Common myeloid progenitor, CD34-positive (primary cell): ENCODE data around the gene XPR1. TPM values are rescaled to one million over a fixed set of nuclear protein-coding genes. Genes with fewer than 3 reads are reported as not detected.

Experiments
- CTCF ChIA-PET: fragments of 350-600 bp; sonication (Branson Sonifier 250); formaldehyde crosslinking; loops from one replicate; lab custom pipeline; 2021; ENCODE audit warnings: antibody characterized with exemption; lab: Charles Lee
- POLR2A ChIA-PET: fragments of 350-600 bp; sonication (Branson Sonifier 250); formaldehyde crosslinking; loops from one replicate; lab custom pipeline; 2021; ENCODE audit warnings: antibody characterized with exemption; lab: Charles Lee
- DNase-seq, 3 donors: peaks; one replicate each; pipeline versions ENCODE4 v3.0.0 to v3.0.0-alpha.2; 2013
- H3K27ac ChIP-seq, 2 experiments: 1 replicate in 1 of 2; 2 replicates in 1 of 2; pipeline ENCODE4 v1.7.0; 2013; ENCODE audit warnings: inconsistent platforms in 2 of 2, low read length in 2 of 2, mild to moderate bottlenecking in 2 of 2, low read depth in 1 of 2, moderate library complexity in 1 of 2; ENCODE audit not compliant: severe bottlenecking in 2 of 2, insufficient read depth in 1 of 2, poor library complexity in 1 of 2
- H3K27me3 ChIP-seq, 5 experiments: replicated peaks in 2 of 5; 1 replicate in 3 of 5; 2 replicates in 2 of 5; pipeline versions ENCODE4 v1.6.1 to v1.7.0; 2013; ENCODE audit warnings: low read length in 4 of 5, mild to moderate bottlenecking in 2 of 5, moderate library complexity in 2 of 5, inconsistent platforms in 1 of 5; ENCODE audit not compliant: insufficient read depth in 5 of 5, control insufficient read depth in 4 of 5
- H3K36me3 ChIP-seq, 4 experiments: 1 replicate in 2 of 4; 2 replicates in 2 of 4; pipeline versions ENCODE4 v1.6.1 to v1.7.0; 2013; ENCODE audit warnings: low read length in 3 of 4, control low read depth in 1 of 4, mild to moderate bottlenecking in 1 of 4; ENCODE audit not compliant: control insufficient read depth in 4 of 4, insufficient read depth in 4 of 4
- H3K4me1 ChIP-seq, 4 experiments: 1 replicate in 3 of 4; 2 replicates in 1 of 4; pipeline versions ENCODE4 v1.6.1 to v1.7.1; 2013; ENCODE audit warnings: low read length in 3 of 4, mild to moderate bottlenecking in 3 of 4, control low read depth in 1 of 4, inconsistent platforms in 1 of 4, moderate library complexity in 1 of 4; ENCODE audit not compliant: control insufficient read depth in 4 of 4, insufficient read depth in 4 of 4; ENCODE audit errors: control extremely low read depth in 1 of 4
- H3K4me3 ChIP-seq, 7 experiments: 1 replicate in 4 of 7; 2 replicates in 3 of 7; pipeline versions ENCODE4 v1.5.1 to v1.7.0; 2013; ENCODE audit warnings: mild to moderate bottlenecking in 7 of 7, low read length in 6 of 7, moderate library complexity in 6 of 7, inconsistent platforms in 2 of 7, low read depth in 2 of 7, control low read depth in 1 of 7; ENCODE audit not compliant: insufficient read depth in 4 of 7, control insufficient read depth in 1 of 7; ENCODE audit errors: extremely low read depth in 1 of 7
- H3K9me3 ChIP-seq, 5 experiments: 1 replicate in 4 of 5; 2 replicates in 1 of 5; pipeline versions ENCODE4 v1.6.1 to v1.7.1; 2013; ENCODE audit warnings: low read length in 4 of 5, mild to moderate bottlenecking in 2 of 5, inconsistent platforms in 1 of 5, low read depth in 1 of 5, moderate library complexity in 1 of 5; ENCODE audit not compliant: control insufficient read depth in 4 of 5, insufficient read depth in 2 of 5; ENCODE audit errors: control extremely low read depth in 1 of 5
- WGBS: methylation state at CpG from one replicate; pipeline ENCODE4 v1.1.5; 2013; ENCODE audit not compliant: insufficient coverage; 5-methylcytosine and 5-hydroxymethylcytosine counted together
- polyA plus RNA-seq: library from polyadenylated mRNA; unstranded; fragments of 120-200 nt; gene quantifications from one replicate; pipeline ENCODE4 v1.2.1, GENCODE V29; 2013

The XPR1 gene
- polyA plus RNA-seq: 9.1 TPM

DNA sequence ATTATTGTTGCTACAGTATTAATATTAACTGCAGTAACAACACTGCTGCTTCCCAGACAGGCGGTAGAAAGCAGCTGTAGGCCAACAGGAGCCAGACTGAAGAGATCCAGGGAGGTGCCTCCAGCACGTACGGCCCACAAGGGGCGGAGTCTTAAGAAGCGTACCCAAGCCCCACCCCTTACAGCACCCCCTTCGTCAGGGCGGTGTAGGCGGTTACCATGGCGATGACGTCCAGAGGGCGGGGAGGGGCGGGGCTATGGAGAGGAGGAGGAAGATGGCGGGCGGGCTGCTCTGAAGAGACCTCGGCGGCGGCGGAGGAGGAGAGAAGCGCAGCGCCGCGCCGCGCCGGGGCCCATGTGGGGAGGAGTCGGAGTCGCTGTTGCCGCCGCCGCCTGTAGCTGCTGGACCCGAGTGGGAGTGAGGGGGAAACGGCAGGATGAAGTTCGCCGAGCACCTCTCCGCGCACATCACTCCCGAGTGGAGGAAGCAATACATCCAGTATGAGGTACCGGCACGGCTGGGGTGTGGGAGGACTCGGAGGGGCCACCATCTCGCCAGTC lies at the start of gene XPR1:
Gene XPR1, plus strand, starts transcription at position 257 of the 560 bp plus-strand sequence. Its CDS starts 180 bp downstream, at position 437.
- ChIA-PET CTCF (interaction anchor here (1.0 to 1.9 kb wide), 4 partner anchors 21 to 232 kb away, joined by 3 to 5 read pairs (median 4); no protein-coding TSS in a partner anchor), POLR2A (interaction anchor here (0.6 kb wide), 1 partner anchor 9 kb away, joined by 3 read pairs; no protein-coding TSS in a partner anchor)
- H3K36me3 ChIP-seq: no peaks in the 10 kb centered on the region
- peaks cover 9 to 24% (median 15%) of the 10 kb centered on the region in 4 experiments for H3K4me1 ChIP-seq
- H3K27ac ChIP-seq: peak within 1 kb of the TSS; percentile 58 to 80
- peak within 1 kb of the TSS; percentile 91 to 100 (median 96) for H3K4me3 ChIP-seq
- no peaks in the 10 kb centered on the region for H3K27me3 ChIP-seq
- peak; percentile 98 to 99 (median 99) for DNase-seq
- WGBS: 0% methylated on average over 31 of the region's 41 CpGs
- H3K9me3 ChIP-seq: no peaks in the 10 kb centered on the region

DNA sequence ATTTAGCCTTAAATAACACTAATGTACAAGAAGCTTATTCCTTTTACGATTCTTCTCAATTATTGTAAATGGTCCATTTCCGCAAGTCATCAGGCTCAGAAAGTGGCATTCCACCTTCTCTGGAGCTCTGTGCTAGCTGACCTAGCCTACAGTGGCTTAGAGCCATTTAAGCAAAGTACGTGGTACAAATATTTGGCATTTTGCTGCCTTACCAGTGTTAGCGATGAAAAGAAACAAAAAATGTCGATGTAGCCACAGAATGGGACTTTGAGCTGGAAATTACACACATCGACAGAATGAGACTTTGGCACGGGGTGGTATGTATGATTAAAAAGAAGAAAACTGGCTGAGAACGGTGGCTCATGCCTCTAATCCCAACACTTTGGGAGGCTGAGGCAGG lies 47.0 kb upstream of the XPR1 start:
- H3K9me3 ChIP-seq: peaks cover 0 to 6% (median 0%) of the 10 kb centered on the region in 5 experiments
- 100% methylated on average over 7 of the region's 8 CpGs for WGBS
- ChIA-PET CTCF (no interaction called here), POLR2A (no interaction called here)
- DNase-seq: no peak
- H3K36me3 ChIP-seq: no peaks in the 10 kb centered on the region
- H3K27ac ChIP-seq: peak overlapping the region in 1 of 2 experiments; percentile 73
- no peak overlapping the region for H3K4me3 ChIP-seq
- H3K27me3 ChIP-seq: no peaks in the 10 kb centered on the region
- peaks cover 0 to 14% (median 3%) of the 10 kb centered on the region in 4 experiments for H3K4me1 ChIP-seq

DNA sequence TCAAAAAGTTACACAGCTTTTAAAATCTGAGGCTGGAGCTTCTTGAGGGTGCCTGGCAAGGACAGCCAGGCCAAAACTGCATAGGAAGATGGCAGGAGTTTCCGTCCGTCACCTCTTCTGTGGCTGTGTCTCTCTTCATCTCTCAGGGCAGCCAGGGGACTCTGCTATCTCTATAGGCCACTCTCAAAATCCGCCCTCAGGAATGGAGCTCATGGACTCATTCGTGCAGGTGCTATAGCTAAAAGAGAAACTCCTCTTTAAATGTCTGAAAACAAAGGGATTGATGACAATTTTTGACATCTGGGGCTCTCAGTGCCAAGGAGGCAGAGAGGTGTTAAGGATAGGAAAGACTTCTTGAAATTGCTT lies 45.8 kb upstream of the XPR1 start:
- Histone ChIP-seq H3K27me3 (no peaks in the 10 kb centered on the region), H3K9me3 (peaks cover 0 to 6% (median 0%) of the 10 kb centered on the region in 5 experiments), H3K36me3 (no peaks in the 10 kb centered on the region), H3K4me3 (no peak overlapping the region), H3K27ac (peak overlapping the region in 1 of 2 experiments; percentile 73), H3K4me1 (peaks cover 0 to 14% (median 3%) of the 10 kb centered on the region in 4 experiments)
- ChIA-PET POLR2A (no interaction called here), CTCF (interaction anchor here (0.7 to 0.8 kb wide), 2 partner anchors 9 to 49 kb away, joined by 3 read pairs; no protein-coding TSS in a partner anchor)
- DNase-seq: no peak
- WGBS: 96% methylated on average over 3 of the region's 4 CpGs

DNA sequence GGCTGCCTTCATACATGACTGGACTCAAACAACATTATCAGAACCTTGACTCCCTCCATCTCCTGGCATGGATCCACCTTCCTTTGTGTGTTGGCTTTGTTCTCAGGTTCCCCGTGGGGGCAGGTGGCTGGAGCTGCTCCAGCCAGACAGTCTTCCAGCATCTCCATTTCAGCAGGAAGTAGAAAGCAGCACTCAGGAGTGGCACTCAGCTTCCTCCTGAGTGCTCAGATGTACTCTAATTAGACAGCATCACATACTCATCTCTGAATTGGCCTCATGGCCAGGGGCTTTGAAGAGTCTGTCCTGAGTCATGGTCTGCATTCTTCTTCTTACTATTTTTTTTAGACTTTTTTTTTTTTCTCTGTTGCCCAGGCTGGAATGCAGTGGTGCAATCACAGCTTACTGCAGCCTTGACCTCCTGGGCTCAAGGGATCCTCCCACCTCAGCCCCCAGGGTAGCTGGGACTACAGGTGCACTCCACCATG lies 45.1 kb upstream of the XPR1 start:
- POLR2A ChIA-PET: no interaction called here
- H3K27me3 ChIP-seq: no peaks in the 10 kb centered on the region
- no peak for DNase-seq
- CTCF ChIA-PET: interaction anchor here (0.7 kb wide), 1 partner anchor 8 kb away, joined by 3 read pairs; no protein-coding TSS in a partner anchor
- 40% methylated on average over 1 of the region's 1 CpG for WGBS
- H3K4me3 ChIP-seq: no peak overlapping the region
- peaks cover 0 to 9% (median 3%) of the 10 kb centered on the region in 4 experiments for H3K4me1 ChIP-seq
- no peak overlapping the region for H3K27ac ChIP-seq
- H3K36me3 ChIP-seq: no peaks in the 10 kb centered on the region
- peaks cover 0 to 6% (median 0%) of the 10 kb centered on the region in 5 experiments for H3K9me3 ChIP-seq

DNA sequence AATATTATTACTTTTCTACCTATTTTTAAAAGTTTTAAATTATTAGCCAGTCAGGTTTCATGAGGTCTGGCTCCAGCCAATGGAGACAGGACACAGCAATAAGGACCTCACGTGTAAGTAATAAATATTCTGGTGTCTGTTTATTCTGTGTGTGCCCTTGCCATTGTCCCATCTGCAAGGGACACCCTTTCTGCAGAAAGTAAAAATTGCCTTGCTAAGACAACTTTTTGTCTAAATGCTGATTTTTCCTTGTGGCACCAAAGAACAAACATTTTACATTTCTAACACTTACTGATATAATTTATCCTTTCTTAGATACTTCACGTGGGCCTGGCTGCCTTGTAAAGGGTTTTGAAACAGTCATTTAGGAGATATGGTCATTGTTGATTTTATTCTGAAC lies 43.7 kb upstream of the XPR1 start:
- ChIA-PET CTCF (no interaction called here), POLR2A (no interaction called here)
- DNase-seq: no peak

DNA sequence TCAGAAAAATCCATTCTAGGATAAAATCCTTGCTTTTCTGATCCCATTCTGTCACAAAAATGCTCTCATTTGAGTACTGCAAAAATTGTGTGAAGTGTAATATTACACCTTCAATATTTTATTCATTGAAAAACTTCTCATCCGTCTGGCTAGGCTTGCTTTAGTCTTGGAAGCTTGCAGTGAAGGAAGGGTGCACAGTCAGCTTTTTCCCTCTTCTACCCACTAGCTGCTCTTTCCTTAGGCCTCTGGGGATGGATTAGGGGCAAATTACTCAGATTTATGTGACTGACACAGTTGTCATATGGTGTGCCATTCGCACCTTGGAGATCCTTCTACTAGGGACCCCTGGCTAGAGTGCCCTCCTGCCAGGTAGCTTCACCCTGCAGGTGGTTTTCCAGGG lies 40.9 kb upstream of the XPR1 start:
- 92% methylated on average over 1 of the region's 2 CpGs for WGBS
- H3K4me3 ChIP-seq: no peak overlapping the region
- H3K36me3 ChIP-seq: no peaks in the 10 kb centered on the region
- DNase-seq: no peak
- no peaks in the 10 kb centered on the region for H3K27me3 ChIP-seq
- H3K27ac ChIP-seq: no peak overlapping the region
- POLR2A ChIA-PET: no interaction called here
- H3K9me3 ChIP-seq: peaks cover 0 to 6% (median 0%) of the 10 kb centered on the region in 5 experiments
- peaks cover 0 to under 1% (median 0%) of the 10 kb centered on the region in 4 experiments for H3K4me1 ChIP-seq
- CTCF ChIA-PET: no interaction called here

More for the DNA sequence above, 43.7 kb upstream of the XPR1 start:
- WGBS: 89% methylated on average over 1 of the region's 2 CpGs
- H3K27me3 ChIP-seq: no peaks in the 10 kb centered on the region
- H3K27ac ChIP-seq: no peak overlapping the region
- H3K9me3 ChIP-seq: peaks cover 0 to 6% (median 0%) of the 10 kb centered on the region in 5 experiments
- no peaks in the 10 kb centered on the region for H3K36me3 ChIP-seq
- H3K4me1 ChIP-seq: peaks cover 0 to 6% (median 3%) of the 10 kb centered on the region in 4 experiments
- H3K4me3 ChIP-seq: no peak overlapping the region

DNA sequence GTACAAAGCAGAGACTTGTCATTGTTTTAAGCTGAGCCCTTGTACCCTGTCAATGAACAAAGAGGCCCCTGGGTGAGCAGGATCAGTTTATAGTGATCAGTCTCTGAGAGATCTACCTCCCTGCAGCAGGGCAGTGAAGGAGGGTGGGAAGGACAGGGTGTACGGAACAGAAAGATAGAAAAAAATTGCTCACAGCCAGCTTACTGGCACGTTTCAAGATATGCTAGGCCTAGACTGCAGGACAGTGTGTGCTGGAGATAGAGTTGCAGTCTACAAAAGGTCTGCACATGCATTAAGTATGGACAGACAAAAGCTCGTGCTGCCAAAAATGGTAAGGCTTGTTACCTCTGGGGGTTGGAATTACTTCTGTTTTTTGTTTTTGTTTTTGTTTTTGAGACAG lies 38.4 kb upstream of the XPR1 start:
- WGBS: 91% methylated on average over 2 of the region's 3 CpGs

More for the DNA sequence above, 38.4 kb upstream of the XPR1 start:
- Histone ChIP-seq H3K27me3 (no peaks in the 10 kb centered on the region), H3K36me3 (no peaks in the 10 kb centered on the region), H3K4me3 (no peak overlapping the region), H3K9me3 (peaks cover 0 to under 1% (median 0%) of the 10 kb centered on the region in 5 experiments), H3K27ac (no peak overlapping the region), H3K4me1 (no peaks in the 10 kb centered on the region)
- CTCF ChIA-PET: interaction anchor here (1.5 kb wide), 1 partner anchor 270 kb away, joined by 3 read pairs; no protein-coding TSS in a partner anchor
- POLR2A ChIA-PET: no interaction called here
- DNase-seq: no peak
